Measurements from ENCODE around the gene USP10.

The USP10 gene

DNA sequence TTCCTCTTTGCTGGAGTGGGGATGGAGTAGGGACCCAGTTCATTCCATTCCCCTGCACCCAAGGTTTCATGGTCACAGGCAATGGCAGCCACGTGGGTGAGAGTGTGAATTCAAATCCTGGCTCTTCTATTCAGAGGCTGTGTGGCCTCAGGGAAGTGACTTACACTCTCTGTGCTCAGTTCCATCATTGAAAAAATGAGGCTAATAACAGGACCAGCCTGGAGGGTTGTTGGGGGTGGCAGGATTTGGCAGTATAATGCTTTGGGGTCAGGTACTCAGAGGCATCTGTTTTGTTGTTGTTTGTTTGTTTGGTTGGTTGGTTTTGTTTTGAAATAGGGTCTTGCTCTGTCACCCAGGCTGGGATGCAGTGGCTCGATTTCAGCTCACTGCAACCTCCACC lies 117.8 kb downstream of the USP10 start:
- H3K36me3 ChIP-seq (ENCODE audit: control insufficient read depth in 2 of 2, insufficient read depth in 1 of 2, low read length in 2 of 2), result no peaks in the 10 kb centered on the region
- no peaks in the 10 kb centered on the region for H3K4me1 ChIP-seq (ENCODE audit: control insufficient read depth, insufficient read depth, low read length)
- no peak overlapping the region for H3K27ac ChIP-seq (ENCODE audit: extremely low read depth, low read depth, low read length)
- ChIA-PET CTCF (interaction anchor here (0.8 kb wide), 1 partner anchor 114 kb away, joined by 3 read pairs; no protein-coding TSS in a partner anchor), POLR2A (no interaction called here)
- no peak overlapping the region for H3K4me3 ChIP-seq (ENCODE audit: low read depth, low read length)
- no peaks in the 10 kb centered on the region for H3K9me3 ChIP-seq (ENCODE audit: control insufficient read depth, insufficient read depth, low read depth, low read length)
- TF ChIP-seq, protein P1, sequence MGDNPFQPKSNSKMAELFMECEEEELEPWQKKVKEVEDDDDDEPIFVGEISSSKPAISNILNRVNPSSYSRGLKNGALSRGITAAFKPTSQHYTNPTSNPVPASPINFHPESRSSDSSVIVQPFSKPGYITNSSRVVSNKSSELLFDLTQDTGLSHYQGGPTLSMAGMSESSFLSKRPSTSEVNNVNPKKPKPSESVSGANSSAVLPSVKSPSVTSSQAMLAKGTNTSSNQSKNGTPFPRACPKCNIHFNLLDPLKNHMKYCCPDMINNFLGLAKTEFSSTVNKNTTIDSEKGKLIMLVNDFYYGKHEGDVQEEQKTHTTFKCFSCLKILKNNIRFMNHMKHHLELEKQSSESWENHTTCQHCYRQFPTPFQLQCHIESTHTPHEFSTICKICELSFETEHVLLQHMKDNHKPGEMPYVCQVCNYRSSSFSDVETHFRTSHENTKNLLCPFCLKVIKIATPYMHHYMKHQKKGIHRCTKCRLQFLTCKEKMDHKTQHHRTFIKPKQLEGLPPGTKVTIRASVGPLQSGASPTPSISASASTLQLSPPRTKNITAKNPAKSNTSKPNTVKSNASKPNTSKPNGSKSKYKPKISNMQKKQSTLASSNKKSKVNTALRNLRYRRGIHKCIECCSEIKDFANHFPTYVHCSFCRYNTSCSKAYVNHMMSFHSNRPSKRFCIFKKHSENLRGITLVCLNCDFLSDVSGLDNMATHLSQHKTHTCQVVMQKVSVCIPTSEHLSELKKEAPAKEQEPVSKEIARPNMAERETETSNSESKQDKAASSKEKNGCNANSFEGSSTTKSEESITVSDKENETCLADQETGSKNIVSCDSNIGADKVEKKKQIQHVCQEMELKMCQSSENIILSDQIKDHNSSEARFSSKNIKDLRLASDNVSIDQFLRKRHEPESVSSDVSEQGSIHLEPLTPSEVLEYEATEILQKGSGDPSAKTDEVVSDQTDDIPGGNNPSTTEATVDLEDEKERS (tag by site-specific recombination; IDR thresholded peaks at IDR 0.05), result no peak
- TF ChIP-seq ZNF768 (tag by site-specific recombination; IDR thresholded peaks at IDR 0.05), result 0 out of 2 replicates have a peak, but pooled peaks have one; percentile 46
- TF ChIP-seq ZNF214 (tag by site-specific recombination; IDR thresholded peaks at IDR 0.05; ENCODE audit: borderline replicate concordance), result no peak

DNA sequence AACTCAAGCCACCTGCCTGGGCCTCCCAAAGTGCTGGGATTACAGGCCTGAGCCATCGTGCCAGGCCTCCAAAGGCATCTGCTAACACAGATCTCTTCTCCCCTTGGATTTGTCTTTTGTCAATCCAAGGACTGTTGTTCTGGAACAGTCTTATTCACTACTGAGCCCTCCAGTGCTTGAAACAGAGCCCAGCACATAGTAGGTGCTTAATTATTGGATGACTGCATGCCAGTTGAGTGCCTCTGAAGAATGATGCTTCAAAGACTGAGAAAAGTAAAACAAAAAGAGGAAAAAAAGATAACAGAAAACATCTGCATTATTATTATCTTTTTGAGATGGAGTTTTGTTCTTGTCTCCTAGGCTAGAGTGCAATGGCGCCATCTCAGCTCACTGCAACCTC lies 118.3 kb downstream of the USP10 start:
- Histone ChIP-seq H3K27ac (ENCODE audit: extremely low read depth, low read depth, low read length) (no peak overlapping the region), H3K4me3 (ENCODE audit: low read depth, low read length) (no peak overlapping the region), H3K36me3 (ENCODE audit: control insufficient read depth in 2 of 2, insufficient read depth in 1 of 2, low read length in 2 of 2) (no peaks in the 10 kb centered on the region), H3K4me1 (ENCODE audit: control insufficient read depth, insufficient read depth, low read length) (no peaks in the 10 kb centered on the region), H3K9me3 (ENCODE audit: control insufficient read depth, insufficient read depth, low read depth, low read length) (no peaks in the 10 kb centered on the region)
- no peak for TF ChIP-seq ZFP37 (tag by site-specific recombination; IDR thresholded peaks at IDR 0.05)
- TF ChIP-seq ZNF561 (tag by site-specific recombination; IDR thresholded peaks at IDR 0.05; ENCODE audit: borderline replicate concordance), result no peak
- TF ChIP-seq, protein P2, sequence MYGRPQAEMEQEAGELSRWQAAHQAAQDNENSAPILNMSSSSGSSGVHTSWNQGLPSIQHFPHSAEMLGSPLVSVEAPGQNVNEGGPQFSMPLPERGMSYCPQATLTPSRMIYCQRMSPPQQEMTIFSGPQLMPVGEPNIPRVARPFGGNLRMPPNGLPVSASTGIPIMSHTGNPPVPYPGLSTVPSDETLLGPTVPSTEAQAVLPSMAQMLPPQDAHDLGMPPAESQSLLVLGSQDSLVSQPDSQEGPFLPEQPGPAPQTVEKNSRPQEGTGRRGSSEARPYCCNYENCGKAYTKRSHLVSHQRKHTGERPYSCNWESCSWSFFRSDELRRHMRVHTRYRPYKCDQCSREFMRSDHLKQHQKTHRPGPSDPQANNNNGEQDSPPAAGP (tag by site-specific recombination; IDR thresholded peaks at IDR 0.05), result no peak
- no peak for TF ChIP-seq KLF8 (tag by site-specific recombination; IDR thresholded peaks at IDR 0.05)
- no peak for TF ChIP-seq ZIC2 (tag by site-specific recombination; IDR thresholded peaks at IDR 0.05)
- TF ChIP-seq, protein P3, sequence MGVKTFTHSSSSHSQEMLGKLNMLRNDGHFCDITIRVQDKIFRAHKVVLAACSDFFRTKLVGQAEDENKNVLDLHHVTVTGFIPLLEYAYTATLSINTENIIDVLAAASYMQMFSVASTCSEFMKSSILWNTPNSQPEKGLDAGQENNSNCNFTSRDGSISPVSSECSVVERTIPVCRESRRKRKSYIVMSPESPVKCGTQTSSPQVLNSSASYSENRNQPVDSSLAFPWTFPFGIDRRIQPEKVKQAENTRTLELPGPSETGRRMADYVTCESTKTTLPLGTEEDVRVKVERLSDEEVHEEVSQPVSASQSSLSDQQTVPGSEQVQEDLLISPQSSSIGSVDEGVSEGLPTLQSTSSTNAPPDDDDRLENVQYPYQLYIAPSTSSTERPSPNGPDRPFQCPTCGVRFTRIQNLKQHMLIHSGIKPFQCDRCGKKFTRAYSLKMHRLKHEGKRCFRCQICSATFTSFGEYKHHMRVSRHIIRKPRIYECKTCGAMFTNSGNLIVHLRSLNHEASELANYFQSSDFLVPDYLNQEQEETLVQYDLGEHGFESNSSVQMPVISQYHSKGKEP (tag by site-specific recombination; IDR thresholded peaks at IDR 0.05), result no peak
- TF ChIP-seq ZNF677 (tag by site-specific recombination; IDR thresholded peaks at IDR 0.05), result no peak
- TF ChIP-seq ZNF670 (tag by site-specific recombination; IDR thresholded peaks at IDR 0.05; ENCODE audit: low read depth), result no peak
- TF ChIP-seq, protein P4, sequence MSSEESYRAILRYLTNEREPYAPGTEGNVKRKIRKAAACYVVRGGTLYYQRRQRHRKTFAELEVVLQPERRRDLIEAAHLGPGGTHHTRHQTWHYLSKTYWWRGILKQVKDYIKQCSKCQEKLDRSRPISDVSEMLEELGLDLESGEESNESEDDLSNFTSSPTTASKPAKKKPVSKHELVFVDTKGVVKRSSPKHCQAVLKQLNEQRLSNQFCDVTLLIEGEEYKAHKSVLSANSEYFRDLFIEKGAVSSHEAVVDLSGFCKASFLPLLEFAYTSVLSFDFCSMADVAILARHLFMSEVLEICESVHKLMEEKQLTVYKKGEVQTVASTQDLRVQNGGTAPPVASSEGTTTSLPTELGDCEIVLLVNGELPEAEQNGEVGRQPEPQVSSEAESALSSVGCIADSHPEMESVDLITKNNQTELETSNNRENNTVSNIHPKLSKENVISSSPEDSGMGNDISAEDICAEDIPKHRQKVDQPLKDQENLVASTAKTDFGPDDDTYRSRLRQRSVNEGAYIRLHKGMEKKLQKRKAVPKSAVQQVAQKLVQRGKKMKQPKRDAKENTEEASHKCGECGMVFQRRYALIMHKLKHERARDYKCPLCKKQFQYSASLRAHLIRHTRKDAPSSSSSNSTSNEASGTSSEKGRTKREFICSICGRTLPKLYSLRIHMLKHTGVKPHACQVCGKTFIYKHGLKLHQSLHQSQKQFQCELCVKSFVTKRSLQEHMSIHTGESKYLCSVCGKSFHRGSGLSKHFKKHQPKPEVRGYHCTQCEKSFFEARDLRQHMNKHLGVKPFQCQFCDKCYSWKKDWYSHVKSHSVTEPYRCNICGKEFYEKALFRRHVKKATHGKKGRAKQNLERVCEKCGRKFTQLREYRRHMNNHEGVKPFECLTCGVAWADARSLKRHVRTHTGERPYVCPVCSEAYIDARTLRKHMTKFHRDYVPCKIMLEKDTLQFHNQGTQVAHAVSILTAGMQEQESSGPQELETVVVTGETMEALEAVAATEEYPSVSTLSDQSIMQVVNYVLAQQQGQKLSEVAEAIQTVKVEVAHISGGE (tag by site-specific recombination; conservative IDR thresholded peaks at IDR 0.05; ENCODE audit: low read depth), result no peak
- ChIA-PET CTCF (no interaction called here), POLR2A (no interaction called here)

Measured in HEK293 (cell line).